Liver (tissue), 3 donors: ENCODE measurements around the gene LMX1B.

Source experiments
- CTCF ChIP-seq: fragments of 150-350 bp; IDR thresholded peaks from 2 replicates; pipeline ENCODE4 v1.5.1; 2017; ENCODE audit warnings: improper control_type of control experiment, low read depth, low read length; ENCODE audit not compliant: missing input control
- JUND ChIP-seq, 2 donors: IDR thresholded peaks; 2 replicates each; pipeline ENCODE4 v1.6.1; 2016; ENCODE audit warnings: antibody characterized with exemption in 2 of 2
- MAX ChIP-seq: IDR thresholded peaks from 2 replicates; pipeline ENCODE4 v1.6.1; 2016; ENCODE audit warnings: antibody characterized with exemption
- REST ChIP-seq: IDR thresholded peaks from 2 replicates; pipeline ENCODE4 v1.6.1; 2016; ENCODE audit warnings: antibody characterized with exemption, mild to moderate bottlenecking
- RXRA ChIP-seq, 2 donors: IDR thresholded peaks; 2 replicates each; pipeline ENCODE4 v1.6.1; 2017 to 2018; ENCODE audit warnings: antibody characterized with exemption in 2 of 2, mild to moderate bottlenecking in 1 of 2
- SP1 ChIP-seq: IDR thresholded peaks from 2 replicates; pipeline ENCODE4 v1.6.1; 2018; ENCODE audit warnings: antibody characterized with exemption, mild to moderate bottlenecking
- YY1 ChIP-seq: IDR thresholded peaks from 2 replicates; pipeline ENCODE4 v1.6.1; 2016; ENCODE audit warnings: antibody characterized with exemption, mild to moderate bottlenecking
- ZBTB33 ChIP-seq: IDR thresholded peaks from 2 replicates; pipeline ENCODE4 v1.6.1; 2016; ENCODE audit warnings: antibody characterized with exemption
- donor health status: healthy.
- donor health status: healthy.

GRCh38 chr9:126649477-126649876 is 35.7 kb downstream of the LMX1B start:
- TF ChIP-seq REST (no peak), CTCF (no peak), JUND (IDR thresholded peaks at IDR 0.05) (no peak), YY1 (no peak), SP1 (no peak), RXRA (IDR thresholded peaks at IDR 0.05) (no peak), ZBTB33 (no peak), MAX (no peak)
